HL-60 (cell line): ENCODE data around the gene ELMO1.

Experiments used
- DNase-seq, 2 experiments: peaks; one replicate each; pipeline ENCODE4 v3.0.0-alpha.2; 2010 to 2020; ENCODE audit warnings: low read depth in 1 of 2, low spot score in 1 of 2
- H3K27ac ChIP-seq: fragments of 250-450 bp; sonication (Bioruptor Pico); replicated peaks from 2 replicates; pipeline ENCODE4 v1.5.1; 2020; ENCODE audit warnings: mild to moderate bottlenecking, moderate library complexity
- H3K27me3 ChIP-seq: fragments of 250-450 bp; sonication (Bioruptor Pico); 2 replicates; pipeline ENCODE4 v1.5.1; 2021; ENCODE audit warnings: mild to moderate bottlenecking, moderate library complexity; ENCODE audit not compliant: insufficient read depth, poor library complexity, severe bottlenecking
- H3K4me3 ChIP-seq: replicated peaks from 2 replicates; pipeline ENCODE4 v1.5.1; 2011; ENCODE audit warnings: mild to moderate bottlenecking, control low read depth, low read length; ENCODE audit not compliant: insufficient read depth
- CTCF ChIP-seq: IDR thresholded peaks from one replicate; pipeline ENCODE4 v1.5.1; 2011; ENCODE audit warnings: low read length, control low read depth, inconsistent platforms; ENCODE audit not compliant: insufficient read depth
- GABPA ChIP-seq: IDR thresholded peaks from 2 replicates; pipeline ENCODE4 v1.6.1; 2012; ENCODE audit warnings: low read depth
- POLR2AphosphoS5 ChIP-seq: IDR thresholded peaks from 2 replicates; pipeline ENCODE4 v1.6.1; 2012; ENCODE audit warnings: low read depth
- REST ChIP-seq: IDR thresholded peaks from 2 replicates; pipeline ENCODE4 v1.6.1; 2012; ENCODE audit warnings: low read depth; ENCODE audit not compliant: insufficient replicate concordance
- SPI1 ChIP-seq: IDR thresholded peaks from 2 replicates; pipeline ENCODE4 v1.6.1; 2012; ENCODE audit warnings: low read depth, mild to moderate bottlenecking, borderline replicate concordance

ELMO1 gene

GRCh38 chr7:37079420-37079819 is 369.2 kb downstream of the ELMO1 start:
- DNase-seq = no peak
- Histone ChIP-seq H3K4me3 (no peak overlapping the region), H3K27ac (no peak overlapping the region), H3K27me3 (no peaks in the 10 kb centered on the region)
- no peak for TF ChIP-seq CTCF
- TF ChIP-seq SPI1 = no peak
- TF ChIP-seq POLR2AphosphoS5 = no peak
- TF ChIP-seq REST = no peak
- no peak for TF ChIP-seq GABPA

GRCh38 chr7:37076668-37077067 is 372.0 kb downstream of the ELMO1 start:
- H3K27me3 ChIP-seq = no peaks in the 10 kb centered on the region
- TF ChIP-seq GABPA = no peak
- no peak for TF ChIP-seq POLR2AphosphoS5
- no peak for TF ChIP-seq CTCF
- TF ChIP-seq REST = no peak
- no peak for TF ChIP-seq SPI1

GRCh38 chr7:37074370-37074769 is 374.3 kb downstream of the ELMO1 start:
- DNase-seq = no peak
- Histone ChIP-seq H3K4me3 (no peak overlapping the region), H3K27me3 (no peaks in the 10 kb centered on the region), H3K27ac (no peak overlapping the region)
- TF ChIP-seq GABPA (no peak), POLR2AphosphoS5 (no peak), CTCF (no peak), REST (no peak), SPI1 (no peak)

More at GRCh38 chr7:37076668-37077067, 372.0 kb downstream of the ELMO1 start:
- Histone ChIP-seq H3K27ac (no peak overlapping the region), H3K4me3 (no peak overlapping the region)
- DNase-seq = no peak
